Fibroblast of lung (primary cell): ENCODE measurements around the gene AGAP1. TPM values are rescaled to one million over a fixed set of nuclear protein-coding genes. Genes with fewer than 3 reads are reported as not detected.

Experiments
- DNase-seq, 2 donors: peaks; one replicate each; pipeline versions ENCODE4 v3.0.0 to v3.0.0-alpha.2; 2010; ENCODE audit warnings: low read depth in 2 of 2
- H2AFZ ChIP-seq: 2 replicates; pipeline ENCODE4 v1.5.1; 2012; ENCODE audit warnings: low read length, control low read depth, inconsistent platforms
- H3K27ac ChIP-seq: 2 replicates; pipeline ENCODE4 v1.5.1; 2011; ENCODE audit warnings: low read length, control low read depth; ENCODE audit not compliant: insufficient read depth
- H3K27me3 ChIP-seq: 2 replicates; pipeline ENCODE4 v1.5.1; 2011; ENCODE audit warnings: mild to moderate bottlenecking, low read length; ENCODE audit not compliant: control insufficient read depth, insufficient read depth
- H3K36me3 ChIP-seq: 2 replicates; pipeline ENCODE4 v1.5.1; 2011; ENCODE audit warnings: low read length; ENCODE audit not compliant: control insufficient read depth, insufficient read depth
- H3K4me1 ChIP-seq: 2 replicates; pipeline ENCODE4 v1.5.1; 2011; ENCODE audit warnings: low read length; ENCODE audit not compliant: control insufficient read depth, insufficient read depth; ENCODE audit errors: extremely low read depth
- H3K4me2 ChIP-seq: 2 replicates; pipeline ENCODE4 v1.5.1; 2011; ENCODE audit warnings: low read length, control low read depth; ENCODE audit not compliant: insufficient read depth; ENCODE audit errors: extremely low read depth
- H3K4me3 ChIP-seq, 4 experiments: fragments of 200-600 bp in 1 of 4; sonication (generic) in 1 of 4; replicated peaks in 1 of 4; 2 replicates each; pipeline ENCODE4 v1.5.1; 2011 to 2016; ENCODE audit warnings: low read length in 4 of 4, low read depth in 3 of 4, mild to moderate bottlenecking in 3 of 4, control low read depth in 2 of 4, inconsistent platforms in 1 of 4, mixed read lengths in 1 of 4; ENCODE audit not compliant: insufficient read depth in 1 of 4; ENCODE audit errors: control extremely low read depth in 1 of 4
- H3K79me2 ChIP-seq: 2 replicates; pipeline ENCODE4 v1.5.1; 2012; ENCODE audit warnings: mild to moderate bottlenecking, low read length, inconsistent platforms; ENCODE audit not compliant: control insufficient read depth, insufficient read depth
- H3K9ac ChIP-seq: 2 replicates; pipeline ENCODE4 v1.5.1; 2011; ENCODE audit warnings: mild to moderate bottlenecking, low read length, control low read depth; ENCODE audit not compliant: insufficient read depth
- H3K9me3 ChIP-seq: 2 replicates; pipeline ENCODE4 v1.5.1; 2012; ENCODE audit warnings: low read depth, low read length; ENCODE audit not compliant: control insufficient read depth, insufficient read depth
- H4K20me1 ChIP-seq: 2 replicates; pipeline ENCODE4 v1.5.1; 2011; ENCODE audit warnings: low read length; ENCODE audit not compliant: control insufficient read depth, insufficient read depth; ENCODE audit errors: extremely low read depth
- EZH2 ChIP-seq: IDR thresholded peaks from 2 replicates; pipeline ENCODE4 v1.5.1; 2012; ENCODE audit warnings: low read length, control low read depth, mild to moderate bottlenecking; ENCODE audit errors: missing control alignments
- polyA plus RNA-seq, 2 donors: library from polyadenylated mRNA; depleted of rRNA in 1 of 2; stranded (reverse) in 1 of 2; unstranded in 1 of 2; fragments of >200 nt; gene quantifications; 2 replicates each; pipeline ENCODE4 v1.2.1, GENCODE V29; 2011 to 2012; ENCODE audit warnings: missing spikeins in 1 of 2
- total RNA-seq: library from RNA; depleted of rRNA; stranded (reverse); fragments of >200 nt; gene quantifications from 2 replicates; pipeline ENCODE4 v1.2.1, GENCODE V29; 2014
- TF ChIP-seq, protein P1 (sequence below), 2 donors: IDR thresholded peaks in 1 of 2; conservative IDR thresholded peaks in 1 of 2; 1 replicate in 1 of 2; 2 replicates in 1 of 2; pipeline ENCODE4 v1.5.1; 2011 to 2012; ENCODE audit warnings: low read length in 2 of 2, control low read depth in 1 of 2, inconsistent platforms in 1 of 2, low read depth in 1 of 2, mild to moderate bottlenecking in 1 of 2

The AGAP1 gene
- total and polyA plus RNA-seq, 2 donors (not counting 1 experiment from before 2014, with no cell fraction given), result 10.6 to 14.0 TPM

DNA sequence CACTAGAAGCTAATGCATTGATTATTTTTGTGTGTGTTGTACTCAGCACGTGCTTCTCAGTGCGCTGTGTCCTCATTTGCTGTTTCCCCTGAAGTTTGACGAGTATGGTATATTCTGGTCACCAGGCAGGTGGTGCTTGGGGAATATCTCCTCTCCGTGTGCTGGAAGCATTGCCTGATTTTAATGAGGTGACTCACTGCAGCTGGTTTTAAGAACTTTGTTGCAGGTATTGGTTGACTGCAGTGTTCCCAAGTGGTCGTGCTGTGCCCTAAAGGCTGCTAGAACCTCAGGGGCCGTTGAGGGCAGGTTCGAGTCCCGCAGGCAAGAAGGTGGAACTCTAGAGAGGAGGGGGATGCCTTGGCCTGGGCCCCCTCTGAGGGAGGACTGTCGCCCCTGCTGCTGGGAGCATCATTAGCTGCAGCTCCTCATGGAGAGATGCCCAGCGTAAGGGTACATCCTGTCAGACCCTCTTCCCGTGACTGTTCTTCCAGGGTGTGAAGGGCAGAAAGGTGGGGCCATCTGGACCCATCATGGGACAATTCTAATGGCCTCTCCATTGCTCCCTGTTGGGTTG lies 82.6 kb downstream of the AGAP1 start:
- no peak overlapping the region for H3K27ac ChIP-seq
- H3K9me3 ChIP-seq, result no peaks in the 10 kb centered on the region
- no peak for DNase-seq
- H3K79me2 ChIP-seq, result peaks cover 11% of the 10 kb centered on the region
- TF ChIP-seq, protein P1, sequence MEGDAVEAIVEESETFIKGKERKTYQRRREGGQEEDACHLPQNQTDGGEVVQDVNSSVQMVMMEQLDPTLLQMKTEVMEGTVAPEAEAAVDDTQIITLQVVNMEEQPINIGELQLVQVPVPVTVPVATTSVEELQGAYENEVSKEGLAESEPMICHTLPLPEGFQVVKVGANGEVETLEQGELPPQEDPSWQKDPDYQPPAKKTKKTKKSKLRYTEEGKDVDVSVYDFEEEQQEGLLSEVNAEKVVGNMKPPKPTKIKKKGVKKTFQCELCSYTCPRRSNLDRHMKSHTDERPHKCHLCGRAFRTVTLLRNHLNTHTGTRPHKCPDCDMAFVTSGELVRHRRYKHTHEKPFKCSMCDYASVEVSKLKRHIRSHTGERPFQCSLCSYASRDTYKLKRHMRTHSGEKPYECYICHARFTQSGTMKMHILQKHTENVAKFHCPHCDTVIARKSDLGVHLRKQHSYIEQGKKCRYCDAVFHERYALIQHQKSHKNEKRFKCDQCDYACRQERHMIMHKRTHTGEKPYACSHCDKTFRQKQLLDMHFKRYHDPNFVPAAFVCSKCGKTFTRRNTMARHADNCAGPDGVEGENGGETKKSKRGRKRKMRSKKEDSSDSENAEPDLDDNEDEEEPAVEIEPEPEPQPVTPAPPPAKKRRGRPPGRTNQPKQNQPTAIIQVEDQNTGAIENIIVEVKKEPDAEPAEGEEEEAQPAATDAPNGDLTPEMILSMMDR (conservative IDR thresholded peaks at IDR 0.05 in 1 of 2, IDR thresholded peaks at IDR 0.05 in 1 of 2; ENCODE audit: low read depth in 1 of 2, low read length in 2 of 2), result no peak
- no peak for TF ChIP-seq EZH2
- H3K4me2 ChIP-seq, result no peak overlapping the region
- H3K4me1 ChIP-seq, result peaks cover 2% of the 10 kb centered on the region
- H3K9ac ChIP-seq, result no peak overlapping the region
- no peaks in the 10 kb centered on the region for H4K20me1 ChIP-seq
- H3K27me3 ChIP-seq, result no peaks in the 10 kb centered on the region
- H3K4me3 ChIP-seq, result no peak overlapping the region
- H2AFZ ChIP-seq, result no peak overlapping the region
- H3K36me3 ChIP-seq, result no peaks in the 10 kb centered on the region

DNA sequence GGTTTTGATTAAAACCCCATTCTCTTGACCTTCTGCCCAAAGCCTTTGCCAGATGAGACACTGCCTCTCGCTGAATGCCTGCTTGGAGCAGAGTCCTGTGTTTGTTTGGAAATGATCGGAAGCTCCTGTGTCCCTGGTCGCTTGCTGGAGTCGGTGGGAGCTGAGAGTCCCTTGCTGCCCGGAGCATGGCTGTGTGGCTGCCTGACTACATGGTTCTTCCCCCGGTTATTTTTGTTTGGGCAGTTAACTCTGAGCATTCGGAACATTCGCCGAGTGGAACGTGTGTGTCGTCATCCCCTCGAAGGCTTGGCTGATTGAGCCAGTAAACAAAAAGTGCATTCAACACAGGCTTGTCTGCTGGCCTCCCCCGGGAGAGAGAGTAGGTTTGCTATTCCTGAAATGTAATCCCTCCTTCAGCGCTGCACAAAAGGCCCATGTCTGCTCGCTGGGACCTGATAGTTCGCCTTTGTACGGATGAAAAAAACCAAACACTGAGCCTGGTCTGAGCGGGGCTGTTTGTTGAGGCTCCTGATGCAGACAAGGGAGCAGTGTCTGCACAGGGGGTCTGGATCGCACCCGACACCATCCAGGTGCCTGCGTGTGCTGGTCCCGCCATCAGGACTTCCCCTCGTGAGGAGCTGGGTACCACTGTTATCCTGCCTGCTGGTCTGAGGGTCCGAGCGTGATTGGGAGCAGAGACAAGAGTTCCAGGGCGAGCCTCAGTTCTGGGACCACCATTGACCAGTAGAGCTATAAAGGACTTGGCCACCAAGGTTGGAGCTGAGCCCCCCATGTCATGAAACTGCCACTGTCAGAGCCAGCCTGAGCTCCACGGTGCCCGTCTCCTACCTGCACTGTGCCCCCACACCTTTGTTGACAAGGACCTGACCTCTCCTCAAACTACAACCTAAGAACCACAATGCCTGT lies 83.8 kb downstream of the AGAP1 start:
- H3K36me3 ChIP-seq, result no peaks in the 10 kb centered on the region
- no peaks in the 10 kb centered on the region for H3K9me3 ChIP-seq
- H3K79me2 ChIP-seq, result peaks cover 12% of the 10 kb centered on the region
- TF ChIP-seq, protein P1 (conservative IDR thresholded peaks at IDR 0.05 in 1 of 2, IDR thresholded peaks at IDR 0.05 in 1 of 2; ENCODE audit: low read depth in 1 of 2, low read length in 2 of 2), result no peak
- no peak for TF ChIP-seq EZH2
- H3K4me1 ChIP-seq, result peaks cover 2% of the 10 kb centered on the region
- H2AFZ ChIP-seq, result no peak overlapping the region
- H3K4me2 ChIP-seq, result peak overlapping the region; percentile 58
- peak overlapping the region in 1 of 4 experiments; percentile 29 for H3K4me3 ChIP-seq
- H3K27ac ChIP-seq, result no peak overlapping the region
- no peaks in the 10 kb centered on the region for H3K27me3 ChIP-seq
- peak; percentile 36 to 64 for DNase-seq
- no peak overlapping the region for H3K9ac ChIP-seq
- no peaks in the 10 kb centered on the region for H4K20me1 ChIP-seq

DNA sequence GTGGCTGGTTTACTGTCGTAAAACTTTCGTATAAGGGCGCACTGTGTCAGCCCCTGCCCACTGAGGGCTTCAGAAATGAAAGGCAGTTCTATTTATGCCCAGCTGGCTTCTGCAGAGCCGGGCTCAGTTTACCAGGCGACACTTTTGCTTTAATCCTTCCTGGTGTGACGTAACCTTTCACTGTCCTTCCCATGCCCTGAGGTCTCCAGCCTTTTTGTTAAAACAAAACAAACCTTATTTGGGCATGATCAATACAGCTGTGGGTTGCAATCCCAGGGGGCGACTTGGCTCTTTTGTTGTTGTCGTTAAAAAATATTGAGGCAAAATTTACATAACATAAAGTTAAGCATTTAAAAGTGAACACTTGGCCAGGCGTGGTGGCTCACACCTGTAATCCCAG lies 85.3 kb downstream of the AGAP1 start:
- H3K79me2 ChIP-seq, result peaks cover 15% of the 10 kb centered on the region

More for the DNA sequence above, 85.3 kb downstream of the AGAP1 start:
- no peaks in the 10 kb centered on the region for H3K36me3 ChIP-seq
- H2AFZ ChIP-seq, result no peak overlapping the region
- no peaks in the 10 kb centered on the region for H3K9me3 ChIP-seq
- no peak overlapping the region for H3K4me3 ChIP-seq
- no peak for TF ChIP-seq EZH2
- TF ChIP-seq, protein P1 (conservative IDR thresholded peaks at IDR 0.05 in 1 of 2, IDR thresholded peaks at IDR 0.05 in 1 of 2; ENCODE audit: low read depth in 1 of 2, low read length in 2 of 2), result no peak
- no peaks in the 10 kb centered on the region for H3K27me3 ChIP-seq
- H4K20me1 ChIP-seq, result no peaks in the 10 kb centered on the region
- peaks cover 2% of the 10 kb centered on the region for H3K4me1 ChIP-seq
- H3K9ac ChIP-seq, result no peak overlapping the region
- no peak overlapping the region for H3K4me2 ChIP-seq
- H3K27ac ChIP-seq, result no peak overlapping the region
- DNase-seq, result no peak
